OCI-LY3 (cell line): ENCODE measurements around the gene PRRT4.

Experiments
- CTCF ChIP-seq: fragments of 200-600, 300-600 bp; sonication (generic); IDR thresholded peaks from 2 replicates; pipeline ENCODE4 v1.5.1; 2014; ENCODE audit warnings: antibody characterized with exemption, low read length, low read depth
- EZH2phosphoT487 ChIP-seq: fragments of 200-600 bp; shearing (Covaris generic); IDR thresholded peaks from 2 replicates; pipeline ENCODE4 v1.6.1; 2018; ENCODE audit warnings: antibody characterized with exemption, mixed run types, low read depth

- TF ChIP-seq CTCF (no peak), EZH2phosphoT487 (no peak)
These were observed 42.8 kb downstream of the PRRT4 start for GRCh38 chr7:128318691-128319090.
